Hepatic stellate cell (primary cell): ENCODE data around the gene MATN1.

Source experiments
- DNase-seq: peaks from one replicate; pipeline ENCODE4 v3.0.0; 2011; ENCODE audit warnings: low spot score

Gene MATN1

GRCh38 chr1:30661311-30661710, 62.1 kb downstream of the MATN1 start:
- DNase-seq = no peak
